ENCODE data around the gene PCDHB5.
"Not testable (repeated sequence)": the region's sequence is repeated elsewhere in the genome, so short reads cannot be mapped to it uniquely, and the experiment has no call there.

Gene PCDHB5

DNA sequence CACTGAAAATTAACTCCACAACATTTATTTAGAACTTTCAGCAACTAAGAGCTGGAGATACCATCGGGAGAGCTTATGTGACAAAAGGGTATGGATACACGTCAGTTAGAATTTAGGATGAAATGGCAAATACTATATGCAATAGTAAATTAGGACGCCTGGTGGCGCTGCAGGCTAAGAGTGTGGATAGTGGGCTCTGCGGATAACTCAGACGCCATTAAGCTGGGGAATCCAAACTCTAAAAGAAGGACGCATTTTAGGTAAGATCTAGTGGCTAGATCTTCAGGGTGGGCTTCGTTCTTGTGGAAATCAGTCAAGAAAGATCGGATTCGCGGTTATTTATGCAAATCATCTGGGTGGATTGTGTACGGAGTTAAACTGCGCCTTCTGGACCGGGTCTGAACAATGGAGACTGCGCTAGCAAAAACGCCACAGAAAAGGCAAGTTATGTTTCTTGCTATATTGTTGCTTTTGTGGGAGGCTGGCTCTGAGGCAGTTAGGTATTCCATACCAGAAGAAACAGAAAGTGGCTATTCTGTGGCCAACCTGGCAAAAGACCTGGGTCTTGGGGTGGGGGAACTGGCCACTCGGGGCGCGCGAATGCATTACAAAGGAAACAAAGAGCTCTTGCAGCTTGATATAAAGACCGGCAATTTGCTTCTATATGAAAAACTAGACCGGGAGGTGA, at the start of gene PCDHB5:
Gene PCDHB5 (plus strand): TSS at position 177 of the 688 bp plus-strand sequence. CDS start 229 bp downstream, at position 406.
- peak; percentile 73 for DNase-seq (ENCODE audit: low spot score)

DNA sequence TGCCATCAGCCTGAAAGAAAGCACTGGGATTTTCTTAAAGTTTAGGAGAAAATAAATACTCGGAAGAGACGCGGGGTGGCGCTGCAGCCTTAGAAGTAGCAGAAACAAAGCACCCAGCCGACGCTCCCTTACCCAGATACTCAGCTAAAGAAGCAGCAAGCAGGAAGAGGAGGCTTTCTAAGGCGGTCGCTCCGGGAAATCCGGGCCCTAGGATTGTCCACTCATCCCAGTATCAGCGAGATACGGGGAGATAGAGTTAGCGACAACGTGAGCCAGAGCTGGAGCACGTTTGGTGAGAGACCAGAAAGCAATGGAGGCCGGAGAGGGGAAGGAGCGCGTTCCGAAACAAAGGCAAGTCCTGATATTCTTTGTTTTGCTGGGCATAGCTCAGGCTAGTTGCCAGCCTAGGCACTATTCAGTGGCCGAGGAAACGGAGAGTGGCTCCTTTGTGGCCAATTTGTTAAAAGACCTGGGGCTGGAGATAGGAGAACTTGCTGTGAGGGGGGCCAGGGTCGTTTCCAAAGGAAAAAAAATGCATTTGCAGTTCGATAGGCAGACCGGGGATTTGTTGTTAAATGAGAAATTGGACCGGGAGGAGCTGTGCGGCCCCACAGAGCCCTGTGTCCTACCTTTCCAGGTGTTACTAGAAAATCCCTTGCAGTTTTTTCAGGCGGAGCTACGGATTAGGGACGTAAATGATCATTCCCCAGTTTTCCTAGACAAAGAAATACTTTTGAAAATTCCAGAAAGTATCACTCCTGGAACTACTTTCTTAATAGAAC, 40.3 kb upstream of the PCDHB5 start, which contains the start of gene PCDHB2:
Gene PCDHB2 (plus strand): TSS at position 135 of the 782 bp plus-strand sequence. CDS start 176 bp downstream, at position 311.
- DNase-seq (ENCODE audit: low spot score) = peak; percentile 75

DNA sequence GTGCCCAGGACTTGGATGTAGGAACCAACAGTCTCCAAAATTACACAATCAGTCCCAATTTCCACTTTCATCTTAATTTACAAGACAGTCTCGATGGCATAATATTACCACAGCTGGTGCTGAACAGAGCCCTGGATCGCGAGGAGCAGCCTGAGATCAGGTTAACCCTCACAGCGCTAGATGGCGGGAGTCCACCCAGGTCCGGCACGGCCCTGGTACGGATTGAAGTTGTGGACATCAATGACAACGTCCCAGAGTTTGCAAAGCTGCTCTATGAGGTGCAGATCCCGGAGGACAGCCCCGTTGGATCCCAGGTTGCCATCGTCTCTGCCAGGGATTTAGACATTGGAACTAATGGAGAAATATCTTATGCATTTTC, 39.8 kb upstream of the PCDHB5 start:
- DNase-seq (ENCODE audit: low spot score) = peak; percentile 17

DNA sequence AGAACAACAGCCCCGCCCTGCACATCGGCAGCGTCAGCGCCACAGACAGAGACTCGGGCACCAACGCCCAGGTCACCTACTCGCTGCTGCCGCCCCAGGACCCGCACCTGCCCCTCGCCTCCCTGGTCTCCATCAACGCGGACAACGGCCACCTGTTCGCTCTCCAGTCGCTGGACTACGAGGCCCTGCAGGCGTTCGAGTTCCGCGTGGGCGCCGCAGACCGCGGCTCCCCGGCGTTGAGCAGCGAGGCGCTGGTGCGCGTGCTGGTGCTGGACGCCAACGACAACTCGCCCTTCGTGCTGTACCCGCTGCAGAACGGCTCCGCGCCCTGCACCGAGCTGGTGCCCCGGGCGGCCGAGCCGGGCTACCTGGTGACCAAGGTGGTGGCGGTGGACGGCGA, 38.8 kb upstream of the PCDHB5 start:
- not testable (repeated sequence) for DNase-seq (ENCODE audit: low spot score)

DNA sequence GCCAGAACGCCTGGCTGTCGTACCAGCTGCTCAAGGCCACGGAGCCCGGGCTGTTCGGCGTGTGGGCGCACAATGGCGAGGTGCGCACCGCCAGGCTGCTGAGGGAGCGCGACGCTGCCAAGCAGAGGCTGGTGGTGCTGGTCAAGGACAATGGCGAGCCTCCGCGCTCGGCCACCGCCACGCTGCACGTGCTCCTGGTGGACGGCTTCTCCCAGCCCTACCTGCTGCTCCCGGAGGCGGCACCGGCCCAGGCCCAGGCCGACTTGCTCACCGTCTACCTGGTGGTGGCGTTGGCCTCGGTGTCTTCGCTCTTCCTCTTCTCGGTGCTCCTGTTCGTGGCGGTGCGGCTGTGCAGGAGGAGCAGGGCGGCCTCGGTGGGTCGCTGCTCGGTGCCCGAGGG, 38.4 kb upstream of the PCDHB5 start:
- DNase-seq (ENCODE audit: low spot score) = not testable (repeated sequence)

DNA sequence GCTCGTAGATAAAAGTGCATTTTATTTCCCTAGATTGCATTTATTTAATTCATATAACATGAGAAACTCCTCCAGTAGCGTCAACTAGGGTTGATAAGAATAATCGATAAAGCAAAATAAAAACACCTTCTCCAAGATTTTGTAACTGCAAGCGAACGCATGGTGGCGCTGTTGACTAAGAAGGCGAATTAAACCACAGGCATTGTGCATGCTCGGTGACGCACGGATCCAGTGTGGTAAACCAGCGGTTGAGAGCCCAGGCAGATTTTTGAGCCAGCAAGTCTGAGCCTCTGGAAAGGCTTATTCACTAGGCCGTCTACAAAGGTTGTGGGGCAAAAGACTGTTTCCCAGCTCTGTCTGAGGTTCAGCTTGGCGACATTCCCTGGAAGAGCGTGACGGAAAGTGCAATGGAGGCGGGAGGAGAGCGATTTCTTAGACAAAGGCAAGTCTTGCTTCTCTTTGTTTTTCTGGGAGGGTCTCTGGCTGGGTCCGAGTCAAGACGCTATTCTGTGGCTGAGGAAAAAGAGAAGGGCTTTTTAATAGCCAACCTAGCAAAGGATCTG, 34.7 kb upstream of the PCDHB5 start, which contains the start of gene PCDHB3:
Gene PCDHB3 (plus strand): TSS at position 231 of the 563 bp plus-strand sequence. CDS start 177 bp downstream, at position 408.
- peak; percentile 54 for DNase-seq (ENCODE audit: low spot score)

DNA sequence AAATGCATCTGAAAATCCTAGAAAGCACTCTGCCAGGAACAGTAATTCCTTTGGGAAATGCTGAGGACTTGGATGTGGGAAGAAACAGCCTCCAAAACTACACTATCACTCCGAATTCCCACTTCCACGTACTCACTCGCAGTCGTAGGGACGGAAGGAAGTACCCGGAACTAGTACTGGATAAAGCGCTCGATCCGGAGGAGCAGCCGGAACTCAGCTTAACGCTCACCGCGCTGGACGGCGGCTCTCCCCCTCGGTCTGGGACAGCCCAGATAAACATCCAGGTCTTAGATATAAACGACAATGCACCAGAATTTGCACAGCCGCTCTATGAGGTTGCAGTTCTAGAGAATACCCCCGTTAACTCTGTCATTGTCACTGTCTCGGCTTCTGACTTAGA, 33.9 kb upstream of the PCDHB5 start:
- no peak for DNase-seq (ENCODE audit: low spot score)

DNA sequence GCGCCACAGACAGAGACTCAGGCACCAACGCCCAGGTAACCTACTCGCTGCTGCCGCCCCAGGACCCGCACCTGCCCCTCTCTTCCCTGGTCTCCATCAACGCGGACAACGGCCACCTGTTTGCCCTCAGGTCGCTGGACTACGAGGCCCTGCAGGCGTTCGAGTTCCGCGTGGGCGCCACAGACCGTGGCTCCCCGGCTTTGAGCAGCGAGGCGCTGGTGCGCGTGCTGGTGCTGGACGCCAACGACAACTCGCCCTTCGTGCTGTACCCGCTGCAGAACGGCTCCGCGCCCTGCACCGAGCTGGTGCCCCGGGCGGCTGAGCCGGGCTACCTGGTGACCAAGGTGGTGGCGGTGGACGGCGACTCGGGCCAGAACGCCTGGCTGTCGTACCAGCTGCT, 32.9 kb upstream of the PCDHB5 start:
- not testable (repeated sequence) for DNase-seq (ENCODE audit: low spot score)

DNA sequence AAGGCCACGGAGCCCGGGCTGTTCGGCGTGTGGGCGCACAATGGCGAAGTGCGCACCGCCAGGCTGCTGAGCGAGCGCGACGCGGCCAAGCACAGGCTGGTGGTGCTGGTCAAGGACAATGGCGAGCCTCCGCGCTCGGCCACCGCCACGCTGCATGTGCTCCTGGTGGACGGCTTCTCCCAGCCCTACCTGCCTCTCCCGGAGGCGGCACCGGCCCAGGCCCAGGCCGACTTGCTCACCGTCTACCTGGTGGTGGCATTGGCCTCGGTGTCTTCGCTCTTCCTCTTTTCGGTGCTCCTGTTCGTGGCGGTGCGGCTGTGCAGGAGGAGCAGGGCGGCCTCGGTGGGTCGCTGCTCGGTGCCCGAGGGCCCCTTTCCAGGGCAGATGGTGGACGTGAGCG, 32.5 kb upstream of the PCDHB5 start:
- DNase-seq (ENCODE audit: low spot score) = not testable (repeated sequence)

DNA sequence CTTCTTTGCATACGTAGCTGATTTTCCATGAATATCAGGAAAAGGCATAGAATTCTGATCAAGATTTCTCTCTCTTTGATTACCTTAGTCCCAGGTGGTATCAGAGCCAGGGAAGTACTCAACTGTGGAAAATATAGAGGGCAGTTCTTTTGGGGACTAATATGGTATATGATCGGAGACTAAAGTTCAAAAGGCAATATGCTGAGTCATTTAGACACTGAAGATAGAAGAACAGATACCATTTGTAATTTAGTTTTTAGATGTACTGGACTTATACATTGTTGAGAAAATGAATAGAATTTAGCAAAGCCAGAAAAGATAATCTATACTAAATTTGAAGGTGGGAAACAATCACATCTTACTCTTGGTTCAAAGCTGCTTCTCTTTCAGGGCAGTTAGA, 29.7 kb upstream of the PCDHB5 start:
- DNase-seq (ENCODE audit: low spot score) = no peak

DNA sequence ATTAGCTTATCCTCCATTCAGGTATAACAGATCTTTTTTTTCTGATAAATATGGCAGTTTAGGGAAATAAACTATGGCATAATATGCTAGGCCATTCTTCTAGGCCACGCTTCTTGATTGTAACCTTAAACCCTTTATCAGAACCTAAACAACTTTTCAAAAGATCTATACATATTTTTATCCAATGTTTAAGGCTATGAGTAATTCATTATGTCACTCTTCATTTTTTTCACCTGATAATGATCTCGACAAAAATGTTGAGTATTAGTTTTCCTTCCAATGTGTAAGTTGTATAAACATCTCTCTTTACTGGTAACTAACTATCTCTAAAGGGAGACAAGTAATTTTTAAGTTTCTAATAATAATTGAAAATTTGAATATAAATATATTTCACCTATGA, 15.8 kb upstream of the PCDHB5 start:
- DNase-seq (ENCODE audit: low spot score) = no peak

DNA sequence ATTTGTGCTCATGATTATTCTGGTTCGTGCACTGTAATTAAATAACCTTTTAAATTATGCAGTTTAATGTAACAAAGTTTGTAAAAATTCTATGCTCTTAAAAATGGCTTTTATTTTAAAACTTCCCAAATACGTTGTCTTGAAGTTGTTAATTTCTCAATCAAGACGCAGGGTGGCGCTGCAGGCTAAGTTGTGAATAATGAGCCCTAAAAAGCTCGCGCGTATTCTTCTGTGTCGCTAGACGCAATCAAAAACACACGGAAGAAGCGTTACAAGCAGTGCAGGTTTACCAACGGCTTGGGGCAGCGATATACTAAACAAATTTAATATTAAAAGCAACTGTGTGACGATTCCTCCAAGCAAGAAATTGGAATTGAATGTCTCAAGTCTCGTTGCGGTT, 13.4 kb upstream of the PCDHB5 start, which contains the start of gene PCDHB4:
Gene PCDHB4 (plus strand): TSS at position 256 of the 400 bp plus-strand sequence. CDS start 181 bp downstream, outside the sequence.
- DNase-seq (ENCODE audit: low spot score) = no peak

DNA sequence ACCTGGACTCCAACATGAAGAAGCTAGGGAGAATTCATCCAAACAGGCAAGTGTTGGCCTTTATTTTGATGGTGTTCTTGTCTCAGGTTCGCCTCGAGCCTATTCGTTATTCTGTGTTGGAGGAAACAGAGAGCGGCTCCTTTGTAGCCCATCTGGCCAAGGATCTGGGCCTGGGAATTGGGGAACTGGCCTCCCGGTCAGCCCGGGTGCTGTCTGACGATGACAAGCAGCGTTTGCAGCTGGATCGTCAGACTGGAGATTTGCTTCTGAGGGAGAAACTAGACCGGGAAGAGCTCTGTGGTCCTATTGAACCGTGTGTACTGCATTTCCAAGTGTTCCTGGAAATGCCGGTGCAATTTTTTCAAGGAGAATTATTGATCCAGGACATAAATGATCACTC, 13.0 kb upstream of the PCDHB5 start:
- no peak for DNase-seq (ENCODE audit: low spot score)

DNA sequence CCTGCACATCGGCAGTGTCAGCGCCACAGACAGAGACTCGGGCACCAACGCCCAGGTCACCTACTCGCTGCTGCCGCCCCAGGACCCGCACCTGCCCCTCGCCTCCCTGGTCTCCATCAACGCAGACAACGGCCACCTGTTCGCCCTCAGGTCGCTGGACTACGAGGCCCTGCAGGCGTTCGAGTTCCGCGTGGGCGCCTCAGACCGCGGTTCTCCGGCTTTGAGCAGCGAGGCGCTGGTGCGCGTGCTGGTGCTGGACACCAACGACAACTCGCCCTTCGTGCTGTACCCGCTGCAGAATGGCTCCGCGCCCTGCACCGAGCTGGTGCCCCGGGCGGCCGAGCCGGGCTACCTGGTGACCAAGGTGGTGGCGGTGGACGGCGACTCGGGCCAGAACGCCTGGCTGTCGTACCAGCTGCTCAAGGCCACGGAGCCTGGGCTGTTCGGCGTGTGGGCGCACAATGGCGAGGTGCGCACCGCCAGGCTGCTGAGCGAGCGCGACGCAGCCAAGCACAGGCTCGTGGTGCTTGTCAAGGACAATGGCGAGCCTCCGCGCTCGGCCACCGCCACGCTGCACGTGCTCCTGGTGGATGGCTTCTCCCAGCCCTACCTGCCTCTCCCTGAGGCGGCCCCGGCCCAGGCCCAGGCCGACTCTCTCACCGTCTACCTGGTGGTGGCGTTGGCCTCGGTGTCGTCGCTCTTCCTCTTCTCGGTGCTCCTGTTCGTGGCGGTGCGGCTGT, 11.4 kb upstream of the PCDHB5 start:
- DNase-seq (ENCODE audit: low spot score) = not testable (repeated sequence)

DNA sequence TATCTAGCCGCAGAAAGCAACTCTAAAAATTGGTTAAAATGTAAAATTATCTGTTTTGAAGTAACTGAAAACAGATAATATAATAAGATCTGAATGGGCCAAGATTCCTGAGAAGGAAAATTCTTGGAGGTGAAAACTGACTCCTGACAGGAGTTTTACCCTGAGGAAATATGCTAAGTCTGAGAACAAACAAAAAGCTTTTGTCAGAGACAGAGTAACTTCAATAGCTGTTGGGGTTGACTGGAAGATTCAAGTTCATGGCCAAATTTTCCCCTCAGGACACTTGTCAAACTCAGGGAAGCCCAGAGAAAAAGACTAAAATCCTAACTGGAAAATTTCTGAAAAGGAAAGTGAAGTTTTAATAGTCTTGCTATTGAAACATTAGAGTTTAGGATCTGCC, 7.7 kb upstream of the PCDHB5 start:
- no peak for DNase-seq (ENCODE audit: low spot score)

DNA sequence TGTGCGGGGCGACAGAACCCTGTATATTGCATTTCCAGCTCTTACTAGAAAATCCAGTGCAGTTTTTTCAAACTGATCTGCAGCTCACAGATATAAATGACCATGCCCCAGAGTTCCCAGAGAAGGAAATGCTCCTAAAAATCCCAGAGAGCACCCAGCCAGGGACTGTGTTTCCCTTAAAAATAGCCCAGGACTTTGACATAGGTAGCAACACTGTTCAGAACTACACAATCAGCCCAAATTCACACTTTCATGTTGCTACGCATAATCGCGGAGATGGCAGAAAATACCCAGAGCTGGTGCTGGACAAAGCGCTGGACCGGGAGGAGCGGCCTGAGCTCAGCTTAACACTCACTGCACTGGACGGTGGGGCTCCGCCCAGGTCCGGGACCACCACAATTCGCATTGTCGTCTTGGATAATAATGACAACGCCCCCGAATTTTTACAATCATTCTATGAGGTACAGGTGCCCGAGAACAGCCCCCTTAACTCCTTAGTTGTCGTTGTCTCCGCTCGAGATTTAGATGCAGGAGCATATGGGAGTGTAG, 786 bp downstream of the PCDHB5 start:
- DNase-seq (ENCODE audit: low spot score) = no peak

DNA sequence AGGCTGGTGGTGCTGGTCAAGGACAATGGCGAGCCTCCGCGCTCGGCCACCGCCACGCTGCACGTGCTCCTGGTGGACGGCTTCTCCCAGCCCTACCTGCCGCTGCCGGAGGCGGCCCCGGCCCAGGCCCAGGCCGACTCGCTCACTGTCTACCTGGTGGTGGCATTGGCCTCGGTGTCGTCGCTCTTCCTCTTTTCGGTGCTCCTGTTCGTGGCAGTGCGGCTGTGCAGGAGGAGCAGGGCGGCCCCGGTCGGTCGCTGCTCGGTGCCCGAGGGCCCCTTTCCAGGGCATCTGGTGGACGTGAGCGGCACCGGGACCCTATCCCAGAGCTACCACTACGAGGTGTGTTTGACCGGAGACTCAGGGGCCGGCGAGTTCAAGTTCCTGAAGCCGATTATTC, 2.3 kb downstream of the PCDHB5 start:
- not testable (repeated sequence) for DNase-seq (ENCODE audit: low spot score)

DNA sequence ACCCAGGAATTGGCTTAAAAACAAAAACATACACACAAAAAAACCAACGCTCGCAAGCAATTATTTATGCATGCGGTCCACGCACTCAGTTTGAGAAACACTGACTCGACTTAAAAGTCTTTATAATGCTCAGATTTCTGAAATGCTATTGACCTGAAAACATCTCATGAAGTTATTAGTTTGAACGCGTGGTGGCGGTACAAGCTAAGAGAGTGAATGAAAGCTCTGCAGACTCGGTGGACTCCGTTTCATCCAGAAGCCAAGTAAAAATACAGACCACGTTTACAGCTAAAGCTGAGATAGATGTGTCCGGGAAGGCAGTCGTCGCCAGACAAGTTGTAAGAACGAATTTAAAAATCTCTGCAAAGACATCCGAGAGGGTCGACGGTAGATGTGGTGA, 14.8 kb downstream of the PCDHB5 start, which contains the start of gene PCDHB6:
Gene PCDHB6 (plus strand): TSS at position 246 of the 400 bp plus-strand sequence. CDS start 201 bp downstream, outside the sequence.
- DNase-seq (ENCODE audit: low spot score) = peak; percentile 58

DNA sequence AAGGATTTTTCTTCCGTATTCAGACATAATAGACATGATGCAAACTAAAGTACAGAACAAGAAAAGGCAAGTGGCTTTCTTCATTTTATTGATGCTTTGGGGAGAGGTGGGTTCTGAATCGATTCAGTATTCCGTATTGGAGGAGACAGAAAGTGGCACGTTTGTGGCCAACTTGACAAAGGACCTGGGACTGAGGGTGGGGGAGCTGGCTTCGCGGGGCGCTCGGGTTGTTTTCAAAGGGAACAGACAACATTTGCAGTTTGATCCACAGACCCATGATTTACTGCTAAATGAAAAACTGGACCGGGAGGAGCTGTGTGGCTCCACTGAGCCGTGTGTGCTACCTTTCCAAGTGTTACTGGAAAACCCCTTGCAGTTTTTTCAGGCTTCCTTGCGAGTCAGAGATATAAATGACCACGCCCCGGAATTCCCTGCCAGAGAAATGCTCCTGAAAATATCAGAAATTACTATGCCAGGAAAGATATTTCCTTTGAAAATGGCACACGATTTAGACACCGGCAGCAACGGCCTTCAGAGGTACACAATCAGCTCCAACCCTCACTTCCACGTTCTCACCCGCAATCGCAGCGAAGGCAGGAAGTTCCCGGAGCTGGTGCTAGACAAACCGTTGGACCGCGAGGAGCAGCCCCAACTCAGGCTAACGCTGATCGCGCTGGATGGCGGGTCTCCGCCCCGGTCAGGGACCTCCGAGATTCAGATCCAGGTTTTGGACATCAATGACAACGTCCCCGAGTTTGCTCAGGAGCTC, 15.4 kb downstream of the PCDHB5 start:
- DNase-seq (ENCODE audit: low spot score) = no peak

DNA sequence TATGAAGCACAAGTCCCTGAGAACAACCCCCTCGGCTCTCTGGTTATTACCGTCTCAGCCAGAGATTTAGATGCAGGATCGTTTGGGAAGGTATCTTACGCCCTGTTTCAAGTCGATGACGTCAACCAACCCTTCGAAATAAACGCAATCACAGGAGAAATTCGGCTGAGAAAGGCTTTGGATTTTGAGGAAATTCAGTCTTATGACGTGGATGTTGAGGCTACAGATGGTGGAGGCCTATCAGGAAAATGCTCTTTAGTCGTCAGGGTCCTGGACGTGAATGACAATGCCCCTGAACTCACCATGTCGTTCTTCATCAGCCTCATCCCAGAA, 16.0 kb downstream of the PCDHB5 start:
- no peak for DNase-seq (ENCODE audit: low spot score)

DNA sequence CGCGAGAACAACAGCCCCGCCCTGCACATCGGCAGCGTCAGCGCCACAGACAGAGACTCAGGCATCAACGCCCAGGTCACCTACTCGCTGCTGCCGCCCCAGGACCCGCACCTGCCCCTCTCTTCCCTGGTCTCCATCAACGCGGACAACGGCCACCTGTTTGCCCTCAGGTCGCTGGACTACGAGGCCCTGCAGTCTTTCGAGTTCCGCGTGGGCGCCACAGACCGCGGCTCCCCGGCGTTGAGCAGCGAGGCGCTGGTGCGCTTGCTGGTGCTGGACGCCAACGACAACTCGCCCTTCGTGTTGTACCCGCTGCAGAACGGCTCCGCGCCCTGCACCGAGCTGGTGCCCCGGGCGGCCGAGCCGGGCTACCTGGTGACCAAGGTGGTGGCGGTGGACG, 16.6 kb downstream of the PCDHB5 start:
- not testable (repeated sequence) for DNase-seq (ENCODE audit: low spot score)
